ENCODE measurements around the gene NDUFAF8. TPM values are rescaled to one million over a fixed set of nuclear protein-coding genes. Genes with fewer than 3 reads are reported as not detected.

NDUFAF8 gene
- total RNA-seq, 3 donors from 2014 or later (not counting 1 experiment from before 2014, with no cell fraction given) = 28.6 to 36.4 (median 34.9) TPM

- H3K4me3 ChIP-seq (ENCODE audit: low read length) = no peak overlapping the region
- intact Hi-C loops (cut with micrococcal nuclease) = loop anchor here (1.0 kb wide), 2 partner anchors 231 to 348 kb away; no protein-coding TSS in a partner anchor
- Mint-ChIP-seq H3K27me3 (ENCODE audit: low read depth in 2 of 2) (no peaks in the 10 kb centered on the region), H3K9me3 (no peaks in the 10 kb centered on the region), H3K27ac (peak overlapping the region; percentile 58 to 71), H3K4me3 (peak overlapping the region; percentile 66), H3K36me3 (no peaks in the 10 kb centered on the region), H3K4me1 (peaks cover 25 to 28% of the 10 kb centered on the region in 2 donors)
- H3K36me3 ChIP-seq (ENCODE audit: control insufficient read depth, insufficient read depth, low read length) = peaks cover 44% of the 10 kb centered on the region
- peaks cover 21% of the 10 kb centered on the region for H3K4me1 ChIP-seq (ENCODE audit: control insufficient read depth, insufficient read depth, low read length)
- ATAC-seq (peak; percentile 65 to 85 (median 78)), DNase-seq (peak; percentile 56 to 83)
- H3K9me3 ChIP-seq (ENCODE audit: control insufficient read depth, insufficient read depth, low read length) = no peaks in the 10 kb centered on the region
- peak; percentile 77 for TF ChIP-seq CTCF (IDR thresholded peaks at IDR 0.05)
- no peaks in the 10 kb centered on the region for H3K27me3 ChIP-seq (ENCODE audit: control insufficient read depth, insufficient read depth, low read length)
- H3K27ac ChIP-seq (ENCODE audit: low read length) = no peak overlapping the region
- WGBS (ENCODE audit: insufficient coverage) = 66% methylated on average over 19 of the region's 19 CpGs
Observed at GRCh38 chr17:81253358-81254131, 14.4 kb downstream of the NDUFAF8 start.

GRCh38 chr17:81254955-81255717 lies 16.0 kb downstream of the NDUFAF8 start:
- H3K4me3 Mint-ChIP-seq = no peak overlapping the region

GRCh38 chr17:81256616-81257015 lies 17.5 kb downstream of the NDUFAF8 start:
- Mint-ChIP-seq H3K27me3 (ENCODE audit: low read depth in 2 of 2) (no peaks in the 10 kb centered on the region), H3K4me1 (peaks cover 19 to 21% of the 10 kb centered on the region in 2 donors), H3K9me3 (no peaks in the 10 kb centered on the region), H3K36me3 (no peaks in the 10 kb centered on the region), H3K4me3 (no peak overlapping the region), H3K27ac (no peak overlapping the region)
- H3K27me3 ChIP-seq (ENCODE audit: control insufficient read depth, insufficient read depth, low read length) = no peaks in the 10 kb centered on the region
- H3K9me3 ChIP-seq (ENCODE audit: control insufficient read depth, insufficient read depth, low read length) = no peaks in the 10 kb centered on the region
- no peak overlapping the region for H3K27ac ChIP-seq (ENCODE audit: low read length)
- peaks cover 15% of the 10 kb centered on the region for H3K4me1 ChIP-seq (ENCODE audit: control insufficient read depth, insufficient read depth, low read length)
- no peak for DNase-seq
- peaks cover 55% of the 10 kb centered on the region for H3K36me3 ChIP-seq (ENCODE audit: control insufficient read depth, insufficient read depth, low read length)
- ATAC-seq = no peak
- intact Hi-C loops (cut with micrococcal nuclease) = no loop called here
- TF ChIP-seq CTCF (IDR thresholded peaks at IDR 0.05) = no peak
- H3K4me3 ChIP-seq (ENCODE audit: low read length) = no peak overlapping the region
- 93% methylated on average over 12 of the region's 12 CpGs for WGBS (ENCODE audit: insufficient coverage)

More at GRCh38 chr17:81254955-81255717, 16.0 kb downstream of the NDUFAF8 start:
- Mint-ChIP-seq H3K27me3 (ENCODE audit: low read depth in 2 of 2) (no peaks in the 10 kb centered on the region), H3K27ac (no peak overlapping the region), H3K36me3 (no peaks in the 10 kb centered on the region), H3K4me1 (peaks cover 25 to 28% of the 10 kb centered on the region in 2 donors), H3K9me3 (no peaks in the 10 kb centered on the region)
- Histone ChIP-seq H3K4me1 (ENCODE audit: control insufficient read depth, insufficient read depth, low read length) (peaks cover 21% of the 10 kb centered on the region), H3K27ac (ENCODE audit: low read length) (no peak overlapping the region), H3K27me3 (ENCODE audit: control insufficient read depth, insufficient read depth, low read length) (no peaks in the 10 kb centered on the region), H3K4me3 (ENCODE audit: low read length) (no peak overlapping the region), H3K9me3 (ENCODE audit: control insufficient read depth, insufficient read depth, low read length) (no peaks in the 10 kb centered on the region), H3K36me3 (ENCODE audit: control insufficient read depth, insufficient read depth, low read length) (peaks cover 52% of the 10 kb centered on the region)
- ATAC-seq (no peak), DNase-seq (no peak)
- no peak for TF ChIP-seq CTCF (IDR thresholded peaks at IDR 0.05)
- intact Hi-C loops (cut with micrococcal nuclease) = no loop called here
- WGBS (ENCODE audit: insufficient coverage) = 85% methylated on average over 35 of the region's 35 CpGs

All from natural killer cell (primary cell).